Hepatic stellate cell (primary cell): ENCODE data around the gene TPD52L2.
"Not testable (repeated sequence)": the region's sequence is repeated elsewhere in the genome, so short reads cannot be mapped to it uniquely, and the experiment has no call there.

ENCODE experiments used
- DNase-seq: peaks from one replicate; pipeline ENCODE4 v3.0.0; 2011; ENCODE audit warnings: low spot score

TPD52L2 gene

GRCh38 chr20:63878899-63879663, 14.0 kb downstream of the TPD52L2 start:
- DNase-seq = no peak

- not testable (repeated sequence) for DNase-seq
Measured at GRCh38 chr20:63880901-63881300, 15.8 kb downstream of the TPD52L2 start.

GRCh38 chr20:63881451-63882226, 16.6 kb downstream of the TPD52L2 start:
- DNase-seq = no peak

GRCh38 chr20:63882257-63883200, 17.5 kb downstream of the TPD52L2 start:
- DNase-seq = no peak

GRCh38 chr20:63883201-63883593, 18.1 kb downstream of the TPD52L2 start:
- DNase-seq = no peak

- DNase-seq = no peak
Measured at GRCh38 chr20:63884506-63885263, 19.6 kb downstream of the TPD52L2 start.

- no peak for DNase-seq
Measured at GRCh38 chr20:63885264-63886053, 20.4 kb downstream of the TPD52L2 start.

- DNase-seq = no peak
Measured at GRCh38 chr20:63886054-63886419, 21.0 kb downstream of the TPD52L2 start.

- no peak for DNase-seq
Measured at GRCh38 chr20:63886921-63887320, 21.9 kb downstream of the TPD52L2 start.

- no peak for DNase-seq
Measured at GRCh38 chr20:63889241-63890200, 24.5 kb downstream of the TPD52L2 start.

- DNase-seq = no peak
Measured at GRCh38 chr20:63890201-63890576, 25.1 kb downstream of the TPD52L2 start.

- DNase-seq = no peak
Measured at GRCh38 chr20:63890616-63891015, 25.5 kb downstream of the TPD52L2 start.

GRCh38 chr20:63891061-63892002, 26.3 kb downstream of the TPD52L2 start:
- no peak for DNase-seq

GRCh38 chr20:63892402-63892801, 27.3 kb downstream of the TPD52L2 start:
- no peak for DNase-seq

GRCh38 chr20:63893999-63894357, 28.9 kb downstream of the TPD52L2 start:
- DNase-seq = no peak

- DNase-seq = peak; percentile 100
Measured at GRCh38 chr20:63894358-63895201, 29.5 kb downstream of the TPD52L2 start, which contains the start of gene DNAJC5. TSS of gene DNAJC5 (plus strand) at chr20:63895126. CDS start at chr20:63928346, 33,220 bp downstream.

GRCh38 chr20:63895202-63895951, 30.3 kb downstream of the TPD52L2 start:
- DNase-seq = no peak
